22Rv1 (cell line): ENCODE measurements around the gene ZFP91.
A peak's percentile ranks its signal among the peaks of the same experiment; 100 is the strongest.

ENCODE experiments used
- H3K27ac ChIP-seq: fragments of 450-650 bp; 2 replicates; pipeline ENCODE4 v1.5.1; 2017
- ZFX ChIP-seq: fragments of 450-650 bp; IDR thresholded peaks from 2 replicates; pipeline ENCODE4 v1.6.1; 2017; ENCODE audit warnings: antibody characterized with exemption, borderline replicate concordance
- TF ChIP-seq, protein P1 (sequence below): fragments of 450-650 bp; IDR thresholded peaks from 2 replicates; pipeline ENCODE4 v1.5.1; 2017; ENCODE audit warnings: mild to moderate bottlenecking

The ZFP91 gene

DNA sequence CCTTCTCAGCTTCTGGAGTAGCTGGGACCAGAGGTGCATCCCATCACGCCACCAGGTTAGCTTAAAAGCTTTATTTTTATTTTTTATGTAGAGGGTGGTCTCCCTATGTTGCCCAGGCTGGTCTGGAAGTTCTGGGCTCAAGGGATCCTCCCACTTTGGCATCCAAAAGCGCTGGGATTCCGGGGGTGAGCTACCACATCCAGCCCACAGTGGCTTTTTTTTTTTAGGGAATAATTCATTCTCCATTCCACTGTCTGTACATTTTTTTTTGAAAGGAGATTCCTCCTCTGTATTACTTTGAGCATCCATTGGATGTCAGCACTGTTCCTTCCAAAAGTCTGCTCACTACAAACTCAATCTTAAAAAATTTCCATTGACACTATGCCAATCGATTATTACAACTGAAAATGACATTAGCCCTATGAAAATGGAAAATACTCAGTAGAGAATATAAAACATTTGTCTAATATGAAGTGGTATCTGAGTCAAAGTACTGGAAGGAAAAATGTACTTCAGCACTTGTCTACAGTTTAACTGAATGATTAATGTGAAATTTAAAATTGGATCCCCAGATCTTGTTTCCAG, 1.9 kb upstream of the ZFP91 start:
- TF ChIP-seq, protein P1, sequence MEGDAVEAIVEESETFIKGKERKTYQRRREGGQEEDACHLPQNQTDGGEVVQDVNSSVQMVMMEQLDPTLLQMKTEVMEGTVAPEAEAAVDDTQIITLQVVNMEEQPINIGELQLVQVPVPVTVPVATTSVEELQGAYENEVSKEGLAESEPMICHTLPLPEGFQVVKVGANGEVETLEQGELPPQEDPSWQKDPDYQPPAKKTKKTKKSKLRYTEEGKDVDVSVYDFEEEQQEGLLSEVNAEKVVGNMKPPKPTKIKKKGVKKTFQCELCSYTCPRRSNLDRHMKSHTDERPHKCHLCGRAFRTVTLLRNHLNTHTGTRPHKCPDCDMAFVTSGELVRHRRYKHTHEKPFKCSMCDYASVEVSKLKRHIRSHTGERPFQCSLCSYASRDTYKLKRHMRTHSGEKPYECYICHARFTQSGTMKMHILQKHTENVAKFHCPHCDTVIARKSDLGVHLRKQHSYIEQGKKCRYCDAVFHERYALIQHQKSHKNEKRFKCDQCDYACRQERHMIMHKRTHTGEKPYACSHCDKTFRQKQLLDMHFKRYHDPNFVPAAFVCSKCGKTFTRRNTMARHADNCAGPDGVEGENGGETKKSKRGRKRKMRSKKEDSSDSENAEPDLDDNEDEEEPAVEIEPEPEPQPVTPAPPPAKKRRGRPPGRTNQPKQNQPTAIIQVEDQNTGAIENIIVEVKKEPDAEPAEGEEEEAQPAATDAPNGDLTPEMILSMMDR: peak; percentile 65
- no peak for TF ChIP-seq ZFX

DNA sequence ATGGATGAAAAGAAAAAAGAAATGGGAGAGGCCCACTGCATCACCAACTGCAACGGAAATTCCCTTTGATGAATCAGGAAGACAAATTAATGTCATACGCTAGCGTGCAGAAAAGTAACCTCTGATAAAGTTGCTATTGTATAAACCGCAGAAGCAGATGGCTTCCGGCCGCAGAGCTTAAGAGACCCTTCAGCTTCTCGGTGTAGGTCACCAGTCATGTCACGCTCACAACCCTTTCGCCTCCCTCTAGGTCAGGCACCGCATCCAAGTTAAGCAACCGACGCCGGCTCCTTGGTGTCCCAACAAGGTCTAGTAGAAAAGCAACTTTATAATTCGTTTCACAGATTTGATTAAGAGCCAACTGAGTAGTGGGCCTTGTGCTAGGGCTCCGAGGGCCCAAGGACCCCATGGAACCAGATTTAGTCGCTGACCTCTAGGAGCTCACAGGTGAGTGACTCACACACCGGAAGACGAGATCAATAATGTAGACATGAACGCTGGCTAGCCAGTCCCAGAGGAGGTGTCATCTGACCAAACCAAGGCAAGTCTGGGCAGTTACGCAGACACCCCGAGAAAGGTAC, 1.2 kb upstream of the ZFP91 start:
- peak overlapping the region; percentile 99 for H3K27ac ChIP-seq
- TF ChIP-seq ZFX: no peak
- TF ChIP-seq, protein P1: no peak

More for the DNA sequence above, 1.9 kb upstream of the ZFP91 start:
- peak overlapping the region; percentile 99 for H3K27ac ChIP-seq

DNA sequence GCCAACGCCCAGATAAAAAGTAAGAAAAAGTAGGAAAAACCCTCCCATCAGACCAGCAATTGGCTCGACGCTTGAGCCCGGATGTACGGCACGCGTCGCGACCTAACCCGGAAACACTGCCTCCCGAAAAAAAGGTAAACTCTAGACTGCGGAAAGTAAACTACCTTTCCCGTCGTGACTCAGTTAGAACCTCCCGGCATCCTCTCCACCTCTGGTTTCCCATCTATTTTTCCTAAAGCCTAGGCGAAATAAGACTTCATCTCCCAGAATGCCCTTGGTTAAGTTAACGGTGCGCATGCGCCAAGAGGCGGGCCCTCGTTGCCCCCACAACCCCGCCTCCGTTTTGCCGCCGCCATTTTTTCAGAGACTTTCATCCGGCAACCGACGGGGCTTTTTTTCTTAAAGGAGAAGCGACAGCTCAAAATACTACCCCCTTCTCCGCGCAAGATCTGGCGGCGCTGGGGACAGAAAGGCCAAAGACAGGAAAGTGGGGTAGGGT, 678 bp upstream of the ZFP91 start:
- H3K27ac ChIP-seq: peak overlapping the region; percentile 99
- no peak for TF ChIP-seq ZFX
- TF ChIP-seq, protein P1: no peak

DNA sequence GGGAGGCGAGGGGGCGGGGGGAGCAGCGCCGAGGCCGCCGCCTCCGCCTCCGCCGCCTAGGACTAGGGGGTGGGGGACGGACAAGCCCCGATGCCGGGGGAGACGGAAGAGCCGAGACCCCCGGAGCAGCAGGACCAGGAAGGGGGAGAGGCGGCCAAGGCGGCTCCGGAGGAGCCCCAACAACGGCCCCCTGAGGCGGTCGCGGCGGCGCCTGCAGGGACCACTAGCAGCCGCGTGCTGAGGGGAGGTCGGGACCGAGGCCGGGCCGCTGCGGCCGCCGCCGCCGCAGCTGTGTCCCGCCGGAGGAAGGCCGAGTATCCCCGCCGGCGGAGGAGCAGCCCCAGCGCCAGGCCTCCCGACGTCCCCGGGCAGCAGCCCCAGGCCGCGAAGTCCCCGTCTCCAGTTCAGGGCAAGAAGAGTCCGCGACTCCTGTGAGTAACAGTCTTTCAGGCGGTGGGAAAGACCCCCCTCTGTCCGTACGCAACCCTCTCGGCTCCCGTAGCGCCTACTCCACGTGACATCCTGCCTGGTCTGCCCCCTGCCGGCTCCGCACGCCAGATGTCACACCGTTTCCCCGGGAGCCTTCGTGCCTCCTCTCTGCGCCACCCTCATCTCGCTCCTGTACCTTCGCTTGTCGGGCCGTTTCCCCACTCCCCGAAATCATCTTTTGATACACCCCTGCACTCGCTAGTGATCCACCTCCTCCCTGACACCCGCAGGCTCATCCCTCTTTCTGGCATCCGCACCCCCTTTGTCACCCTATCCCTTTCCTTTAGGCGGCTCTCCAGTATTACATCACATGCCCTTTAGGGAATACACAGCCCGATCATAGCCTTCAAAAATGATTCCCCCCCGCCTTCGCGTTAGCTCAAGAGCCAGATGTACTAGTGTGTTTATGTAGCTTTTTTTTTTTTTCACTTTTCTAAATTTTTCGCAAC, 598 bp downstream of the ZFP91 start:
- TF ChIP-seq, protein P1: peak; percentile 81
- TF ChIP-seq ZFX: no peak
- H3K27ac ChIP-seq: peak overlapping the region; percentile 99

DNA sequence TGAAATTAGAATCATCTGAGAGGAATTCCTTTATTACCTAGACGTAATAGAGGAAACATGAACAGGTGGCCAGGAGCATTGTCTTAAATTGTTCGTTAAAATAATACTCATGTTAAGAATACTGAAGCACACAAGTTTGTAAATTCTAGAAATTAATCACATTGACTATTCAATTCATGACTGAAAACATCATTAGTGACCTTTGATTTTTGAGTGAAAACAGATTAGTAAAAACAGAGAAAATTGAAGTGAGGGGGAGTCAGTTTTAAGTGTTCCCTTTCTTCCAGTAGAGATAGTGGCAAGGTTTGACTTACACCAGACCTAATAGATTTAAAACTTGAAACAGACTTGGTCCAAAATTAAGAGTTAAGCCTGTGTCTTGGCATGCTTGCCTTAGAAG, 1.4 kb downstream of the ZFP91 start:
- peak overlapping the region; percentile 99 for H3K27ac ChIP-seq
- TF ChIP-seq, protein P1: no peak
- no peak for TF ChIP-seq ZFX

DNA sequence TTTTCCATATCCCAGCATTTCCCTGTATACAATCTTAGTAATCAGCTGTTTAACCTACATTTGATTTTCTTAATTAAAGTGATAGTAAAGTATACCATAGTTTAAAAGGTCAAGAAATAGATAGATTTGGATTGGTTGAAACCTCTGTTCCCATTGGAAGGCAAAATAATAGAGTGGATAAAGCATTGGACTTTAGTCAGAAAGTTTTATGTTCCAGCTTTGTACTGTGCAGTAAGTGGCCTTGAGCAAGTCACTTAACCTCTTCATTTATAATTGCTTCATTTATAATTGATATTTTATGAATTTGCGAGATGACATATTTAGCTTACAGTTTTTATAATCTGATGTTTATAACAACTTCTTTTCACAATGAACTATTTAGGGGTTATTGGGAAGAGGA, 3.6 kb downstream of the ZFP91 start:
- no peak for TF ChIP-seq ZFX
- TF ChIP-seq, protein P1: no peak
- no peak overlapping the region; the same call in 1 of the 2 replicates for H3K27ac ChIP-seq

DNA sequence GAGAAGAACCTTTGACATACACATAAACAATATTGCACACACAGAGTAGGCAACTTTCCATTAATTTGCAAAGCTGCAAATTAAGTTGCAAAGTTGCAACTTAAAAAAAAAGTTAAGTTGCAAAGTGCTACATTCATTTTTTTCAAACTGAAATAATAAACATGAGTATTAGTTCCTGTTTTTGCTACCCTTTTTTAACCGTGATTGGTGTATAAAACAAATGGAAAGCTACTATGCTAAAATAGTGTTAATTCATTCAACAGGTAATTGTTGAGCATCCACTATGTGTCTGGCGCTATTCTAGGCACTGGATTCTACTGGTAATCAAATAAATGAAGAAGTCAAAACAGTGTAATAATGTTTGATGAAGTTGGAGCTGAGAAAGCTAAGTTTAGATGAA, 8.1 kb downstream of the ZFP91 start:
- no peak overlapping the region for H3K27ac ChIP-seq
- no peak for TF ChIP-seq ZFX
- TF ChIP-seq, protein P1: no peak
